Measurements from ENCODE around the gene LCTL.
"Not testable (repeated sequence)": the region's sequence is repeated elsewhere in the genome, so short reads cannot be mapped to it uniquely, and the experiment has no call there.

The LCTL gene

DNA sequence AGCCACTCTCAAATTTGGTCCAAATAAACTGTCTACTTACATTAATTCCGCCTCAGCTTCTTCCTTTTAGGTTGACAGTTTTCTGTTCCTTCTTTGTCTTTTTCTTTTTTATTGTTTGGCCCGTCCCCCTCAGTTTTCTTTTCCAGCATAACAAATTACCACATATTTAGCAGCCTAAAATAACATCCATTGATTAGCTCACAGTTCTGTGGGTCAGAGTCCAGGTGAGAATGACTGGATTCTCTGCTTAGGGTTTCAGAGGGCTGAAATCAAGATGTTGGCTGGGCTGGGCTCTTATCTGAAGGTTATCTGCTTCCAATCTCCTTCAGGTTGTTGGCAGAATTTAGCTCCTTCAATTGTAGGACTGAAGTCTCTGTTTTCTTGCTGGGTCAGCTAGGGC, 24.6 kb upstream of the LCTL start:
- Histone ChIP-seq H3K9me3 (ENCODE audit: control insufficient read depth, low read length) (no peaks in the 10 kb centered on the region), H3K9ac (ENCODE audit: low read length) (no peak overlapping the region), H2BK120ac (ENCODE audit: low read depth, low read length) (no peak overlapping the region), H2BK15ac (ENCODE audit: low read depth, poor library complexity, severe bottlenecking) (no peak overlapping the region), H2BK5ac (ENCODE audit: low read depth, low read length, poor library complexity, severe bottlenecking) (no peak overlapping the region), H3K4me2 (ENCODE audit: low read length, poor library complexity, severe bottlenecking) (no peak overlapping the region), H2BK12ac (ENCODE audit: low read length in 2 of 2) (no peak overlapping the region), H3K79me1 (replicated peaks; ENCODE audit: low read length, poor library complexity, severe bottlenecking) (no peaks in the 10 kb centered on the region), H3K4ac (ENCODE audit: low read depth in 1 of 2, low read length in 2 of 2) (no peak overlapping the region), H3K14ac (ENCODE audit: low read length in 2 of 2) (no peak overlapping the region), H4K8ac (ENCODE audit: low read length) (no peak overlapping the region), H3K36me3 (ENCODE audit: control insufficient read depth in 1 of 2, insufficient read depth in 2 of 2, low read depth in 1 of 2, low read length in 2 of 2) (no peaks in the 10 kb centered on the region), H3K18ac (ENCODE audit: low read depth in 1 of 2, low read length in 2 of 2) (no peak overlapping the region), H3K27ac (ENCODE audit: low read length, poor library complexity, severe bottlenecking) (no peak overlapping the region), H3K27me3 (ENCODE audit: control insufficient read depth in 1 of 2, insufficient read depth in 1 of 2, low read length in 2 of 2) (peaks cover 15 to 40% of the 10 kb centered on the region in 2 experiments), H2AFZ (ENCODE audit: low read depth, low read length) (no peak overlapping the region), H4K91ac (ENCODE audit: low read length) (no peak overlapping the region), H3K4me3 (ENCODE audit: insufficient read depth in 1 of 2, low read depth in 1 of 2, low read length in 2 of 2) (no peak overlapping the region), H2AK5ac (ENCODE audit: low read length, severe bottlenecking) (no peak overlapping the region), H3K23ac (ENCODE audit: low read length in 2 of 2) (no peak overlapping the region), H3K4me1 (ENCODE audit: control insufficient read depth, insufficient read depth, low read depth, low read length) (peaks cover 2% of the 10 kb centered on the region)
- 91% methylated on average over 1 of the region's 2 CpGs for WGBS
- no peak for DNase-seq

DNA sequence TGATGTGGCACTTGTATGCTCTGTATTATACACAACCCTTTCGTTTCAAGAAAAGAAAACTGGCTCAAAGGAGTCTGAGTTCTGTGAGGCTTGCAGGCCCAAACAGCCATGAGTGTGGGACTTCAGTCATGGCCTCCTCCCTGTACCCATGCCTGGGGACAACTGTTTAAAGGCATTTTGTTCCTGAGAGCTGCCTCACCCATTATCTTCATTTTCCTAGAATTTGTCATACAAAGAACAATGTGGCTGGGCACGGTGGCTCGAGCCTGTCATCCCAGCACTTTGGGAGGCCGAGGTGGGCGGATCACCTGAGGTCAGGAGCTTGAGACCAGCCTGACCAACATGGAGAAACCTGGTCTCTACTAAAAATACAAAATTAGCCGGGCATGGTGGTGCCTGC, 23.6 kb upstream of the LCTL start:
- not testable (repeated sequence) for H4K8ac ChIP-seq (ENCODE audit: low read length); H3K79me1 ChIP-seq (replicated peaks; ENCODE audit: low read length, poor library complexity, severe bottlenecking); H2BK12ac ChIP-seq (ENCODE audit: low read length in 2 of 2); H2BK5ac ChIP-seq (ENCODE audit: low read depth, low read length, poor library complexity, severe bottlenecking); H2AFZ ChIP-seq (ENCODE audit: low read depth, low read length); H3K4ac ChIP-seq (ENCODE audit: low read depth in 1 of 2, low read length in 2 of 2); H2BK120ac ChIP-seq (ENCODE audit: low read depth, low read length); H3K9ac ChIP-seq (ENCODE audit: low read length); H3K14ac ChIP-seq (ENCODE audit: low read length in 2 of 2); H3K18ac ChIP-seq (ENCODE audit: low read depth in 1 of 2, low read length in 2 of 2); H3K9me3 ChIP-seq (ENCODE audit: control insufficient read depth, low read length); H3K27ac ChIP-seq (ENCODE audit: low read length, poor library complexity, severe bottlenecking); H3K23ac ChIP-seq (ENCODE audit: low read length in 2 of 2); H4K91ac ChIP-seq (ENCODE audit: low read length); H2BK15ac ChIP-seq (ENCODE audit: low read depth, poor library complexity, severe bottlenecking); DNase-seq; H3K36me3 ChIP-seq (ENCODE audit: control insufficient read depth in 1 of 2, insufficient read depth in 2 of 2, low read depth in 1 of 2, low read length in 2 of 2); H3K4me3 ChIP-seq (ENCODE audit: insufficient read depth in 1 of 2, low read depth in 1 of 2, low read length in 2 of 2); H2AK5ac ChIP-seq (ENCODE audit: low read length, severe bottlenecking); H3K4me1 ChIP-seq (ENCODE audit: control insufficient read depth, insufficient read depth, low read depth, low read length); H3K4me2 ChIP-seq (ENCODE audit: low read length, poor library complexity, severe bottlenecking)
- H3K27me3 ChIP-seq (ENCODE audit: control insufficient read depth in 1 of 2, insufficient read depth in 1 of 2, low read length in 2 of 2), result peaks cover 15 to 40% of the 10 kb centered on the region in 2 experiments
- WGBS, result 92% methylated on average over 5 of the region's 6 CpGs

DNA sequence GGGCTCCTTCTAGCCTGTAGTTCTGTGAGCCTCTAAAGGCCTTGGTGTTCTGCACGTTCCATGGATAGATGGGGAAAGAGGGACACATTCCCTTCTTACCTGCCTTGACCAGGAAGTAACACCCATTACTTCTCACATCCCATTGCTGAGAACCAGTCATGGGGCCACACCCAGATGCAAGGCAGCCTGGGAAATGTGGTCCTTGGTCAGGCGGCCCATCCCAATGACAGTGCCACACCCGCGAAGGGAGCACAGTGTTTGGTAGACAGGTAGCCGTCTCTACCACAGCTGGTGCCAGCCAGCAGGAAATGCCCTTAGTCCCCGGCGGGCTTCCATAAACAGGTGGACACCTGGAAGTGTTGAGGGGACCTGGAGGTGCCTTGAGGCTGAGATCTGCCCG, 23.2 kb upstream of the LCTL start:
- H3K79me1 ChIP-seq (replicated peaks; ENCODE audit: low read length, poor library complexity, severe bottlenecking), result no peaks in the 10 kb centered on the region
- H2BK5ac ChIP-seq (ENCODE audit: low read depth, low read length, poor library complexity, severe bottlenecking), result no peak overlapping the region
- H4K91ac ChIP-seq (ENCODE audit: low read length), result no peak overlapping the region
- no peak overlapping the region for H2AFZ ChIP-seq (ENCODE audit: low read depth, low read length)
- no peak overlapping the region for H3K4ac ChIP-seq (ENCODE audit: low read depth in 1 of 2, low read length in 2 of 2)
- H2AK5ac ChIP-seq (ENCODE audit: low read length, severe bottlenecking), result no peak overlapping the region
- no peak overlapping the region for H3K4me2 ChIP-seq (ENCODE audit: low read length, poor library complexity, severe bottlenecking)
- no peak overlapping the region for H3K14ac ChIP-seq (ENCODE audit: low read length in 2 of 2)
- no peaks in the 10 kb centered on the region for H3K9me3 ChIP-seq (ENCODE audit: control insufficient read depth, low read length)
- H3K4me3 ChIP-seq (ENCODE audit: insufficient read depth in 1 of 2, low read depth in 1 of 2, low read length in 2 of 2), result no peak overlapping the region
- H2BK15ac ChIP-seq (ENCODE audit: low read depth, poor library complexity, severe bottlenecking), result no peak overlapping the region
- H3K4me1 ChIP-seq (ENCODE audit: control insufficient read depth, insufficient read depth, low read depth, low read length), result no peaks in the 10 kb centered on the region
- no peak overlapping the region for H3K27ac ChIP-seq (ENCODE audit: low read length, poor library complexity, severe bottlenecking)
- 76% methylated on average over 7 of the region's 8 CpGs for WGBS
- no peak overlapping the region for H4K8ac ChIP-seq (ENCODE audit: low read length)
- H2BK12ac ChIP-seq (ENCODE audit: low read length in 2 of 2), result no peak overlapping the region
- peaks cover 15 to 40% of the 10 kb centered on the region in 2 experiments for H3K27me3 ChIP-seq (ENCODE audit: control insufficient read depth in 1 of 2, insufficient read depth in 1 of 2, low read length in 2 of 2)
- no peak overlapping the region for H3K9ac ChIP-seq (ENCODE audit: low read length)
- H2BK120ac ChIP-seq (ENCODE audit: low read depth, low read length), result no peak overlapping the region
- H3K23ac ChIP-seq (ENCODE audit: low read length in 2 of 2), result no peak overlapping the region
- H3K36me3 ChIP-seq (ENCODE audit: control insufficient read depth in 1 of 2, insufficient read depth in 2 of 2, low read depth in 1 of 2, low read length in 2 of 2), result no peaks in the 10 kb centered on the region
- no peak overlapping the region for H3K18ac ChIP-seq (ENCODE audit: low read depth in 1 of 2, low read length in 2 of 2)
- DNase-seq, result no peak

DNA sequence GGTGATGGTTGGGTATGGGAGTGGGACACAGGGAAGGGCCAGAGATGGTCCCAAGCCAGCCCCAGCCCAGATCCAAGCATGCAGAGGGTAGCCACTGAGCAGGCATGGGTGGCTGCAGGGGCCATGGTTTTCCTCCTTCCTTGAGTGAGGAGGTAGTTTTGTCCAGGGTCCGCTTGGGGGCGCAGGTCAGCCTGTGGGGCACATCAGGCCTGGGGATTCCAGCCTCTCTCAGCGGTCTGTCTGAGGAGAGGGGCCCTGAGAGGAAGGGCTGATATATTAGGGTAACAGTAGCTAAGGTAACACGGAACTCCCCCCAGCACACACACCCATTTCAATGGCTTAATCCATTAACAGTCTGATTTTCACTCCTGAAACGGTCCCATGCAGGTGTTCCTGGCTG, 22.7 kb upstream of the LCTL start:
- Histone ChIP-seq H3K36me3 (ENCODE audit: control insufficient read depth in 1 of 2, insufficient read depth in 2 of 2, low read depth in 1 of 2, low read length in 2 of 2) (no peaks in the 10 kb centered on the region), H2BK5ac (ENCODE audit: low read depth, low read length, poor library complexity, severe bottlenecking) (no peak overlapping the region), H4K8ac (ENCODE audit: low read length) (no peak overlapping the region), H3K27ac (ENCODE audit: low read length, poor library complexity, severe bottlenecking) (no peak overlapping the region), H3K9me3 (ENCODE audit: control insufficient read depth, low read length) (no peaks in the 10 kb centered on the region), H3K79me1 (replicated peaks; ENCODE audit: low read length, poor library complexity, severe bottlenecking) (no peaks in the 10 kb centered on the region), H3K14ac (ENCODE audit: low read length in 2 of 2) (no peak overlapping the region), H3K4me2 (ENCODE audit: low read length, poor library complexity, severe bottlenecking) (no peak overlapping the region), H3K4me3 (ENCODE audit: insufficient read depth in 1 of 2, low read depth in 1 of 2, low read length in 2 of 2) (no peak overlapping the region), H4K91ac (ENCODE audit: low read length) (no peak overlapping the region), H2AK5ac (ENCODE audit: low read length, severe bottlenecking) (no peak overlapping the region), H2BK15ac (ENCODE audit: low read depth, poor library complexity, severe bottlenecking) (no peak overlapping the region), H2BK12ac (ENCODE audit: low read length in 2 of 2) (no peak overlapping the region), H3K23ac (ENCODE audit: low read length in 2 of 2) (peak overlapping the region in 1 of 2 experiments; percentile 18), H3K18ac (ENCODE audit: low read depth in 1 of 2, low read length in 2 of 2) (no peak overlapping the region), H3K4ac (ENCODE audit: low read depth in 1 of 2, low read length in 2 of 2) (no peak overlapping the region), H3K4me1 (ENCODE audit: control insufficient read depth, insufficient read depth, low read depth, low read length) (no peaks in the 10 kb centered on the region), H3K27me3 (ENCODE audit: control insufficient read depth in 1 of 2, insufficient read depth in 1 of 2, low read length in 2 of 2) (peaks cover 15 to 40% of the 10 kb centered on the region in 2 experiments), H2AFZ (ENCODE audit: low read depth, low read length) (no peak overlapping the region), H2BK120ac (ENCODE audit: low read depth, low read length) (no peak overlapping the region), H3K9ac (ENCODE audit: low read length) (no peak overlapping the region)
- 14% methylated on average over 1 of the region's 5 CpGs for WGBS
- no peak for DNase-seq

Data from mesenchymal stem cell (in vitro differentiated cells and primary cell).